SHP77 treated with DMSO at 0.1 percent for 48 hours (cell line): Measurements from ENCODE around the gene PSMC2.
"Not testable (repeated sequence)": the region's sequence is repeated elsewhere in the genome, so short reads cannot be mapped to it uniquely, and the experiment has no call there.

ENCODE experiments used
- DNase-seq: peaks from one replicate; lab custom pipeline; 2025; lab: John Stamatoyannopoulos, UW

The PSMC2 gene

GRCh38 chr7:103379270-103379975 lies 32.0 kb downstream of the PSMC2 start:
- no peak for DNase-seq

GRCh38 chr7:103380395-103381191 lies 33.1 kb downstream of the PSMC2 start:
- no peak for DNase-seq

GRCh38 chr7:103381280-103382031 lies 34.0 kb downstream of the PSMC2 start:
- DNase-seq = no peak

- DNase-seq = no peak
Measured at GRCh38 chr7:103382032-103382402, 34.6 kb downstream of the PSMC2 start.

GRCh38 chr7:103387242-103387641 lies 39.8 kb downstream of the PSMC2 start:
- no peak for DNase-seq

GRCh38 chr7:103388469-103389140 lies 41.2 kb downstream of the PSMC2 start:
- no peak for DNase-seq

- no peak for DNase-seq
Measured at GRCh38 chr7:103389263-103389662, 41.8 kb downstream of the PSMC2 start.

GRCh38 chr7:103391150-103391549 lies 43.7 kb downstream of the PSMC2 start:
- DNase-seq = no peak

GRCh38 chr7:103391976-103392375 lies 44.5 kb downstream of the PSMC2 start:
- DNase-seq = no peak

- DNase-seq = no peak
Measured at GRCh38 chr7:103394566-103394965, 47.1 kb downstream of the PSMC2 start.

- no peak for DNase-seq
Measured at GRCh38 chr7:103395071-103395470, 47.6 kb downstream of the PSMC2 start.

GRCh38 chr7:103396471-103396870 lies 49.0 kb downstream of the PSMC2 start:
- DNase-seq = no peak

GRCh38 chr7:103398483-103399127 lies 51.2 kb downstream of the PSMC2 start:
- DNase-seq = no peak

GRCh38 chr7:103399687-103400086 lies 52.2 kb downstream of the PSMC2 start:
- DNase-seq = not testable (repeated sequence)

- not testable (repeated sequence) for DNase-seq
Measured at GRCh38 chr7:103405789-103406613, 58.6 kb downstream of the PSMC2 start.

- no peak for DNase-seq
Measured at GRCh38 chr7:103412151-103412550, 64.7 kb downstream of the PSMC2 start.

GRCh38 chr7:103413407-103413806 lies 66.0 kb downstream of the PSMC2 start:
- DNase-seq = no peak

- DNase-seq = no peak
Measured at GRCh38 chr7:103418241-103418640, 70.8 kb downstream of the PSMC2 start.
